Measurements from ENCODE around the gene ABCC1.

Gene ABCC1

DNA sequence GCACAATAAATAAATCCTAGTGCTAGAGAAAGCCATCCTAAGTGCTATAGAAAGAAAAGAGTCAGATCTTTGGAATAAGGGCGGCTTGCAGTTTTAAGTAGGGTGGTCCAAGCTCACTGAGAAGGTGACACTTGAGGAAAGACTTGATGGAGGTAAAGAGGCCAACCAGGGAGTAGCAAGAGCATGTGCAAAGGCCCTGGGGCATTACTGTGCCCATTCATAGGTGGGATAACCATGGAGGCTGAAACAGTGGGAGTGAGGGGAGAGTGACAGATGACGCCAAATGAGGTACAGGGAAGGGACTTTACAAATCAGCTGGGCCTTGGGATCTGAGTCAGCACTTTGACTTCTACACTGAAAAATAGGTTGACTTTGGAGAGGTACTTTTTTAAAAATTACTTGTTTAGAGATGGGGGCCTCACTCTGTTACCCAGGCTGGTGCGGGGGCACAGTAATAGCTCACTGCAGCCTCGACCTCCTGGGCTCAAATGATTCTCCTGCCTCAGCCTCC lies 115.5 kb downstream of the ABCC1 start:
- FAIRE-seq, result no peak
- no peak for DNase-seq (ENCODE audit: extremely low spot score, insufficient read length, low read depth)

DNA sequence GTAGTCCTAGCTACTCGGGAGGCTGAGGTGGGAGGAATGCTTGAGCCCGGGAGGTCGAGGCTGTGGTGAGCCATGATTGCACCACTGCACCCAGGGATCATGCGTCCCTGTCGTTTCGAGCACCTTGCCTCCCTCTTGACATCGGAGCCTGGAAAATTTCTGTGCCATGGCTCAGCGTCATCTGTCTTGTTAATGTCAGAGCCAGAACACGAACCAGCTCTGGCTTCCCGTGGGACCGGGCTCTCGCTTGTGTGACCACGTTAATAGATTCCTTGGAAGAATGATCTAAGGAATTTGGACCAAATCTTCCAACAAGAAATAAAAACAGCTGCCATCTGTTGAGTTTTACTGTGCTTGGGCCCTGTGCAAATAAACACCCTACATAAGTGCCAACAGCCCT lies 117.7 kb downstream of the ABCC1 start:
- DNase-seq (ENCODE audit: extremely low spot score, insufficient read length, low read depth), result no peak
- no peak for FAIRE-seq

DNA sequence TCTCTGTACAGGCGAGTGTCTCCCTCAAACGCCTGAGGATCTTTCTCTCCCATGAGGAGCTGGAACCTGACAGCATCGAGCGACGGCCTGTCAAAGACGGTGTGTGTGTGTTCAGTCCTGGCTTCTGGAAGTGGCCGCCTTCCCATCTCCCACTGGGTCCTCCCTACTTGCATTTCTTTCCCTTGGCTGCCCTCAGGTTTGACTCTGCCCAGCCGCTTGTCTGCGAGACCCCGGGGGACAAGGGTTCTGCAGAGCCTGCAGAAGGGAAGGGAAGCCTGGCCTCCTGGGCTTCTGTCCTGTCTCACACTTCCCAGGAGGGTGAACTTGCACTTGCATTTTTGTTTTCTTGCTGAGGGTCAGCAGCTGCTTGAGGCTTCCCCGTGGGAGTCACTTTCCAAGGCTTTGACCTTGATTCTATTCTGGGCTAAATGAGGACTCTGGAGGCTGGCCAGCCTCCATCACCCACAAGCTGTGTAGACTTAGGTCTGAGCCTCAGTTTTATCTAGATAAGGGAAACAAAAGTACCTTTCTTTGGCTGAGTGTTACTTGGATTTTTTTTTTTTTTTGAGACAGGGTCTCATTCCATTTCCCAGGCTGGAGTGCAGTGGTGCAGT lies 122.3 kb downstream of the ABCC1 start:
- no peak for FAIRE-seq
- DNase-seq (ENCODE audit: extremely low spot score, insufficient read length, low read depth), result no peak

DNA sequence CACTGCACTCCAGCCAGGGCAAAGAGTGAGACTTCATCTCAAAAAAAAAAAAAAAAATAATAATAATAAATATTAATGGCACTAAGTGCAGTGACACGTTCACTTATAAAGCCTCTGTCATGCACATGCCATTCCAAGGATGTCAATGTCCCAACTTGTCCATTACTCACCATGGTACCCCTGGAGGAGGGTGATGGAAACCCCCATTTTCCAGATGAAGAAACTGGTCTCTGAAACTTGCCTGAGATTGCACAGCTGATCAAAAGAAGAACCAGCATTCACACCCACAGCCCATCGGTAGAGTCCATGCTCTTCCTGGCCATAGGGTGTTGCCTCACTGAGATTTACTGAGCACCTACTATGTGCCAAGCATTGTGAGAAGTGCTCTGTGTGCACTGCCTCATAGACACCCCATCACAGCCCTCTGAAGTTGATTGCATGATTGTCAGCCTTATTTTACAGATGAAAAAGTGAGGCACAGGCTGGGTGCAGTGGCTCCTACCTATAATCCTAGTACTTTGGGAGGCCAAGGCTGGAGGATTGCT lies 123.7 kb downstream of the ABCC1 start:
- DNase-seq (ENCODE audit: extremely low spot score, insufficient read length, low read depth) (no peak), FAIRE-seq (no peak)

DNA sequence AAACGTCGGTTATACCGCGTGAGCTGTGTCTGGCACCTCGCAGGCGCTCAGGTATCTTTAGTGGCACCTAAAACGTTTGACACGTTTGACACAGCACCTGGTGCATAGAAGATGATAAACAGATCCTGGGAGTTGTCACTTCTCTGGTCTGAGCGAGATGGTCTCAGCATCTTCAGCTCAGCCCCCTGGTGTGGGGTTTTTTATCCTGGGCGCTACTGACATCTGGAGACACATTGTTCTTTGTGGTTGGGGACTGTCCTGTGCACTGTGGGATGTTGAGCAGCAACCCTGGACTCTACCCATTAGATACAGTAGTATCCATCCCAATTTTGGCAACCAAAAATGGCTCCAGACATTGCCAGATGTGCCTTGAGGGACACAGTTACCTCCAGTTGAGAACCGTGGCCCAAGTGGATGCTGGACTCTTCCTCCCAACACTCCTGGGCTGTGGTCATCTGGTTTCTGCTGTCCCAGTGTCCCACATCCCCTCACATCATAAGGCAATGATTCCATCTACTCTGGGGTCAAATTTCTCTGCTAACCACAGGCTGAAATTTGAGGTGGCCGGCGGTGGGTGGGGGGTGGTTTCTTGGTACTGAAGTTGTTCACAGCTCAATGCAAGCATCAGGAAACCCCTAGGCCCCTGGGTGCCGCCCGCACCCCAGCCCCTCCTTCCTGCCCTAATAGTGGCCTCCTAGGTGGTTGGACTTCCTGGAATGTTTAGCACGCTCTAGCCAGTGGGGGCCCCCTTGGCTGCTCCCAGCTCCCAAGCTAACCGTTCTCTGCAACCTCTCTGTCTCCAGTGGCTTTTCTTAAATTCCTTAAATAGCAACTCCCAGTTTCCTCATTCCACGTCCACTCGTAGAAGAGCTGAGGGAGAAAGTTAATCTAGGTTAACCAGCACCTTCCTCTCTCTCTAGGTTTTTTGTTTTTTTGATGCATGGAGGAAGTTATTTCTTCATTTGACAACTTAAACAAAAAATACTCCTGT lies 124.8 kb downstream of the ABCC1 start:
- DNase-seq (ENCODE audit: extremely low spot score, insufficient read length, low read depth) (no peak), FAIRE-seq (no peak)

DNA sequence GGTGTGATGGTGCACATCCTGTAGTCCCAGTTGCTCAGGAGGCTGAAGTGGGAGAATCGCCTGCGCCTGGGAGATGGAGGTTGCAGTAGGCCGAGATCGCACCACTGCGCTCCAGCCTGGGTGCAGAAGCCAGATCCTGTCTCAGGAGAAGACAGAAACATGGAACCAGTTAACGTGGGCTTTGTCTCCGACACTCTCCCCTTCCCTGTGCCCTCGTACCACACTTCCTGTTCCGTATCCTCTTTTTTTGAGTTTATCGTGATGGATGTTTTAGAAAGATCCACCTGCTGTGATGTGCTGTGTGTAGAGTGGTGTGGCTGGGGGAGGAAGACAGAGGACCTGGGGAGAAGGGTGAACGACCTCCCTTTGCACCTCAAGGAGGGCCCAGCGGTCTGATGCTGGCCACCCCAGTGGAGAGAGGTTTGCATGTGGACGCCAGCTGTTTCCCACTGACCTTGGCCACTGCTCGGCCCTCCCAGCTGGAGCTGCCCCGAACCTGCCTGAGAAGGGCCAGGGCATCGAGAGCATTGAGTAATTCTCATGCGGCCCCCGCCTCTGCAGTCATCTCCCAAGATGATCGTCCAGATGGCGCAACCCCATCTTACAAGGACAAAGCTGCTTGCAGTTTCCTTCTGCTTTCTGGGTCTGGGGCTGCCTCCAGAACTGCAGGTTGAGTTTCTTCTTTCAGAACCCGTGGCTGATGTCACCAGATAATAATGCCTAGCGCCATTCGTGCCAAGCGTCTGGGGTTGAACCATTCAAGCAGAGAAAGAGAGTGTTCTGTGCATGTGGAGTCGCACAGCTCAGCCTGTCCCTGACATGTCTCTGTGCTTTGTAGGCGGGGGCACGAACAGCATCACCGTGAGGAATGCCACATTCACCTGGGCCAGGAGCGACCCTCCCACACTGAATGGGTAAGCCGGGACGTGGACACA lies 126.3 kb downstream of the ABCC1 start:
- DNase-seq (ENCODE audit: extremely low spot score, insufficient read length, low read depth) (no peak), FAIRE-seq (no peak)

DNA sequence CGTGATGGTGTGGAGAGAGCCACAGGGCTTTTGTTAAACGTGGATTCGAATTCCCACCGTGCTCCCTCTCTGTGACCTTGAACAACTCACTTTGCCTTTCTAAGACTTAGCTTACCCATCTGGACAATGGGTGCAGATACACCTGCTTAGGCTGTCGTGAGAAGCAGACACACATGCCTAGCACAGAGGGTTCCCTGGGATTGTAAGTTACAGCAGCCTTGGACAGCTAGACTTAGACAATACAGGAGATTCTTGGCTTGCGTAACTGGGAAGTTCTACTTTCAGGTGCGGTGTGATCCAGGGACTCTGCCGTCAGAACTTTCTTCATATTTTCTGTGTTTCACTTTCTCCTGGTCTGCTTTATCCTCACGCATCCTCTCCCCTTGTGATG lies 127.0 kb downstream of the ABCC1 start:
- FAIRE-seq (no peak), DNase-seq (ENCODE audit: extremely low spot score, insufficient read length, low read depth) (no peak)

DNA sequence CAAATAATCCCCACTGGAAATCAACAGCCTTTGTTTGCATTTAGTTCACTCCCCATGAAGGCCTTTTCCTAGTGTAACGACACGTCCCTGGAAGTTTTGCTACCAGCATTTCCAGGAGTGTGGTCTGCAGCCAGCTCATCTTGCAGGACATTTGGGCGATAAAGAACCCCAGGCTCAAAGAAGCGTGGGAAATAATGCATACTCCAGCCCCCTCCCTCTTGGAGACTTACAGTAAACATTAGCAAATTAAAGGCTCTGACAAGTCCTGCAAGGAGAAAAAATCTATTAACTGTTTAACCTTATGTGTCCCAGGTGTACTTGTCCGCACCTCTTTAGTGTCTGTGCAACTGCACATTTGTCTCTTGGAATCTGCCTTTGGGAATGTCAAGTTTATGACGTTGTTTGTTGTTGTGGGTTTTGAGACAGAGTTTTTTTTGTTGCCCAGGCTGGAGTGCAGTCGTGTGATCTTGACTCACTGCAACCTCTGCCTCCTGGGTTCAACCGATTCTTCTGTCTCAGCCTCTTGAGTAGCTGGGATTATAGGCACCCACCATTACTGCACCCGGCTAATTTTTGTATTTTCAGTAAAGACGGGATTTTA lies 131.1 kb downstream of the ABCC1 start:
- no peak for DNase-seq (ENCODE audit: extremely low spot score, insufficient read length, low read depth)
- no peak for FAIRE-seq

DNA sequence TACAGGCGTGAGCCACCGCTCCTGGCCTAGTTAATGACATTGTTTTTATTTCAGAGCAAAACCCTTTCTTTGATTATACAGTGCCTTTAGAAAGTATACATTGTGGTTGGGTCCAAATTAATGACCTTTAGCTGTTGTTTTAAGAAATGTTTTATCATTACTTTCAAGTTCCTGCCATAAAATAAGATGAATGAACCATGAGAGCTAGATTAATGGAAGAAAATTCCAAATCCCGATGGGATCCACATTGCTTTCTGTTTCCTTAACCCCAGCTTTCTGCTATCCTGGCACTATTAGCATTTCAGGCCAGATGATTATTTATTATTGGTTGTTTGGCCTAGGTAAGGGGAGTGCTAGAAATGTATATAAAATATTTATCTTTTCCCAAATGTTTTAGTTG lies 131.7 kb downstream of the ABCC1 start:
- DNase-seq (ENCODE audit: extremely low spot score, insufficient read length, low read depth) (no peak), FAIRE-seq (no peak)

DNA sequence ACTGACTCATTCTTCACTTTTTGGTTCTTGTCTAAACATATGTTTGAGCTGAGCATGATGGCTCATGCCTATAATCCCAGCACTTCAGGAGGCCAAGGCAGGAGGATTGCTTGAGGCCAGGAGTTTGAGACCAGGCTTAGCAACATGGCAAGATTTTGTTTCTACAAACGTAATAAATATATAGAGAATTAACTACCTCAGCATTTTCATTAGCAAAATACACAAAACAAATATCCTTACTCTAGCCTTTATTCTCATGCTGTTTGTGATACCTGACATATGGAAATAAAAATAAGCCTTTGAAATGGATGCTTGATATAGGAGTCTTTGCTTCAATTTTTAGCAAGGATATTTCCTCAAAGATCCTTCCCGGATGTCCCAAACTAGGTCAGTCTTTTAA lies 132.8 kb downstream of the ABCC1 start:
- no peak for FAIRE-seq
- DNase-seq (ENCODE audit: extremely low spot score, insufficient read length, low read depth), result no peak

DNA sequence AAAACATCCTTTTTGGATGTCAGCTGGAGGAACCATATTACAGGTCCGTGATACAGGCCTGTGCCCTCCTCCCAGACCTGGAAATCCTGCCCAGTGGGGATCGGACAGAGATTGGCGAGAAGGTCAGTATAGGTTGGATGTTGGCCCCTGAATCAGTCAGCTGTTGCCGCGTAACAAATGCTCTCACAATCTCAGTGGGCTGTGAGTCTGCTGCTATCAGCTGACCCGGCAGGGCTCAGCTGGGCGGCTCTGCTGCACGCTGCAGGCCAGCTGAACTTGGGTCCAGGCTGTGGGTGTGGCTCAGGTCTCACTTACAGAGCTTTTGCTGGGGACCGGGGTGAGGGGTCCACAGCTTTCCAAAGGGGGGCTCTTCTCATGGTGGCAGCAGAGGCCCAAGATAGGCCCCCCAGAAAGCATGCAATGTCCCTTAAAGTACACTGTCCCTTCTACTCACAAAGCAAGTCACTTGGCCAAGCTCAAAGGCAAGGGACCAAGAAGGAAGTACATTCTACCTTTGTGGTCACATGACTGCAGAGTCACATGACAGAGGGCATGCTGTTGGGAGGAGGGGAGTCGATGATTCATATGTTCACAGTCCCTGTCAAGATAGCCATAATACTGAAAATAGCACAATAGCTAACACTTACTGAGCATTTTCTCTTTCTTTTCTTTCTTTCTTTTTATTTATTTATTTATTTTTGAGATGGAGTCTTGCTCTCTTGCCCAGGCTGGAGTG lies 134.2 kb downstream of the ABCC1 start:
- FAIRE-seq, result no peak
- DNase-seq (ENCODE audit: extremely low spot score, insufficient read length, low read depth), result no peak

DNA sequence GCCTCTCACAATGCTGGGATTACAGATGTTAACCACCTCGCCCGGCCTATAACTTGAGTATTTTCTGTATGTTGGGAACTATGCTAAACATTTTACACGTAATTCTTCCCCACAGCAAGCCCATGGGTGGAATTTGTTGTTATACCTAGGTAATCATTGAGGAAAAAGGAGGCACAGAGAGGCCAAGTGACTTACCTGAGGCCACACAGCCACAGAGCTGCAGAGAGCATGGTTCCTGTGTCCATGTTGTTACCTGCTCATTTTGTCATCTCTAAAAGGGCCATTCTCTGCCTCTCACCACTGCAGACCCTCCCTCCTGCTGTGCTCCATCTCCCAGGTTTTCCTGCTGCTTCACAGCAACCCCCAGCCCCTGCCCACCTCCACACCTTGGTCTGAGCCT lies 135.5 kb downstream of the ABCC1 start:
- DNase-seq (ENCODE audit: extremely low spot score, insufficient read length, low read depth) (no peak), FAIRE-seq (no peak)

DNA sequence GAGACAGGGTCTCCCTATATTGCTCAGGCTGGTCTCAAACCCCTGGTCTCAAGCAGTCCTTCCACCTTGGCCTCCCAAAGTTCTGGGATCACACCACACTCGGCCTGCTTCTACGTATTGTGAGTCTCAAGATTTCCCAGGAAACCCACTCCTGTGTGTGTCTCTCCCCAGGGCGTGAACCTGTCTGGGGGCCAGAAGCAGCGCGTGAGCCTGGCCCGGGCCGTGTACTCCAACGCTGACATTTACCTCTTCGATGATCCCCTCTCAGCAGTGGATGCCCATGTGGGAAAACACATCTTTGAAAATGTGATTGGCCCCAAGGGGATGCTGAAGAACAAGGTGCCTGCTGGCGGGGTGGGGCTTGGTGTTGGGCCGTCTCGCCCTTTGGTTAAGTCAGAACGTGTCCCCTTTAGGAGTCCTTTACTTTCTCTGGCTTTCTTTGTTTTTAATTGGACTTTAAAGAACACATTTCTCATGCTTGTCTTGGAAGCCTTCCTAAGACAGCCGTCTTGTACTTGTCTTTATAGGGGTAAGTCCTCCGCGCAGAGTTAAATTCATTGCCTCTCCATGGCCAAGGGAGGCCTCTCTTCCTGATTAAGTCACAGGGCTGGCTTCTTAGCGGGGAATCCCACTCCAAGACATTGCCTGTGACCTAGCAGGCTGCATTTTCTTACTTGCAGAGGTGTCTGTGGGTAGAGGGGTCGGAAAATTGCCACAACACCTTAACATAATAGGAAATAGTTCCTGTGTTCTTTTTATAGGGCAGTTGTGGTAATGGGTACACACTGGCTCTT lies 137.4 kb downstream of the ABCC1 start:
- no peak for FAIRE-seq
- DNase-seq (ENCODE audit: extremely low spot score, insufficient read length, low read depth), result no peak

DNA sequence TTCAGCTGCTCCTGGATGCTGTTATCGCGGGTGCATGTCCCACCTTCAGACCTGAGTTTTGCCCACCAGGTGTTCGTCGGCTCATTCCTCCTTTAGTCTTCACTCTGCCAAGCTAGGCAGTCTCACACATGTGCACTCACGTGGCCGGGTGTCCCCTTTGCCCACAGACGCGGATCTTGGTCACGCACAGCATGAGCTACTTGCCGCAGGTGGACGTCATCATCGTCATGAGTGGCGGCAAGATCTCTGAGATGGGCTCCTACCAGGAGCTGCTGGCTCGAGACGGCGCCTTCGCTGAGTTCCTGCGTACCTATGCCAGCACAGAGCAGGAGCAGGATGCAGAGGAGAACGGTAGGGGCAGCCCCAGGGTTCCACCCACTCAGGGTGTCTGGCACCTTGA lies 140.8 kb downstream of the ABCC1 start:
- no peak for DNase-seq (ENCODE audit: extremely low spot score, insufficient read length, low read depth)
- no peak for FAIRE-seq

DNA sequence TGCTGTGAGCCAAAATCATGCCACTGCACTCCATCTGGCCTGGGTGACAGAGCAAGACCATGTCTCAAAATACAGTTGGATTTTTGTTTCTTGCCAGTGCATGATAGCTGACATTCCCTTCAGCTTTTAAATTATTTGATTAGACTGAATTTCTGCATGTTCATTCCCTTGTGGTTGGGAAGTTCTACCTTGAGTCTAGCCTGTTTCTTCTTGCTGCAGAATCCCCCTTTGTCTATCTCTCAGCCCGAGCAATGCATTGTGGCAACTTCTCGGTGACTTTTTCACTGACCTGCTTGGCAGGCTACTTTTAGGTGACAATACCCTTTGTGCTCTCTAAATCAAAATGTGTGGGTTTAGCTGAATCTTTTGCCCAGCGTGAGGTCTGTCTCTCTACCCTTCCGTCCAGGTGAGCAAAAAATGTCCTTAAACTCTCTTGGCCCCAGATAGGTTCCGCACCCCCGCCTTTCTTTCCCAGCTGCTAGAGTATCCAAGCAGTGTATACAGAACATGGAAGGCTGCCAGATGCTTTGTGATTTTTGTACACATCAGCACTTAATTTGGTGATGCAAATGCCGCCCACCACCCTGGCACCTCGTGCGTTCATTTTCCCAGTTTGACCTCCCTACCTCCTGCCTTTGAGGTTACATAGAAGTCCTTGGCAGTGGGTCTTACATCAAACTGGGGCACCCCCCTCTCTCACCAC lies 143.7 kb downstream of the ABCC1 start:
- FAIRE-seq (no peak), DNase-seq (ENCODE audit: extremely low spot score, insufficient read length, low read depth) (no peak)

DNA sequence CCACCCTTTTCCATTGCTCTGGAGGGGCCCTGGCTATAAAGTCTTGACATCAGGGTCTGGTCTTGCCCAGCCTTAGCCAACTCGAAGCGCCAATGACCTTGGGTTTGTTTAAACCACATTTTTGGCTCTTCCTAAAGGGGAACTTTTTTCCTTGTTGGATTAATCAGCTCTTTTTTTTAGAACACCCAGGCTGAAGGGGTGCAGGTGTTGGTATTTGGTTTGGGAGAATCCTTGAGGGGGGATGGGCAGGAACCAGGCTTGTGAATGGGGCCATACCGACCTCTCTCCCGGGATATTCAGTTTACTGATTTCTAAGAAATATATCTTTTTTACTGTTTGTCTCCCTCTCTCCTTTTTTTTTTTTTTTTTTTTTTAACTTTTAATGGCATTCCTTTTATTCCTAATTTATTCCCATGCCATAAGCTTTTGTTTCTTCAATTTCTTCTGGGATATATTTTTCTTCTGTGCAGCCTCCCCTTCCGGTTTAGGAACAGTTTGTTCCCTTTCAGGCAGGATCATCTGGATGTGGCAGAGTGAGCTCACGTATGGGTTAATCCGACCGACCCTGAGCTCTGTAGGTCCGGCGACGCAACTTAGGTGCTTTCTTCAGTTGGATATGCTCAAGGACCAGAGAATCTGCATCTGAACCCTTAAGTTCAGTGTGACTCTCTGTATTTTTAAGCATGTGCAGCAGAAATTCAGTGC lies 144.4 kb downstream of the ABCC1 start:
- no peak for DNase-seq (ENCODE audit: extremely low spot score, insufficient read length, low read depth)
- FAIRE-seq, result no peak

DNA sequence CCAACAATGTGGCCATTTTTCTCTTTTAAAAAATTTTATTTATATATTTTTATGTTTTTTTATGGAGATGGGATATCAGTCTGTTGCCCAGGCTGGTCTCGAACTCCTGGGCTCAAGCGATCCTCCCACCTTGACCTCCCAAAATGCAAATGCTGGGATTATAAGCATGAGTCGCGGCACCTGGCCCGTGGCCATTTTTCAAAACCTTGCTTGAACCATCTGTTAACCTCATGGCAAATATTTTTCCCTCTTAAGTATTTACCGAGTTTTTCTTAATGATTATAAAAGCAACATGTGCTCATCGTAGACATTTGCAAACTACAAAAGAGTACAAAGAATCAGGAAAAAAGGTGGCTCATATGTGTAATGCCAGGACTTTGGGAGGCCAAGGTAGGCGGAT lies 146.2 kb downstream of the ABCC1 start:
- FAIRE-seq (no peak), DNase-seq (ENCODE audit: extremely low spot score, insufficient read length, low read depth) (no peak)
